HG03575 (cell line): ENCODE measurements around the gene PHF13.
"Not testable (repeated sequence)": the region's sequence is repeated elsewhere in the genome, so short reads cannot be mapped to it uniquely, and the experiment has no call there.

ENCODE experiments used
- ATAC-seq: cut with Tn5 transposase; IDR thresholded peaks from one replicate; pipeline ENCODE4 v1.9.1; 2021; ENCODE audit not compliant: unreplicated experiment, insufficient number of reproducible peaks, low FRiP score; ENCODE audit errors: extremely low read depth

Gene PHF13

DNA sequence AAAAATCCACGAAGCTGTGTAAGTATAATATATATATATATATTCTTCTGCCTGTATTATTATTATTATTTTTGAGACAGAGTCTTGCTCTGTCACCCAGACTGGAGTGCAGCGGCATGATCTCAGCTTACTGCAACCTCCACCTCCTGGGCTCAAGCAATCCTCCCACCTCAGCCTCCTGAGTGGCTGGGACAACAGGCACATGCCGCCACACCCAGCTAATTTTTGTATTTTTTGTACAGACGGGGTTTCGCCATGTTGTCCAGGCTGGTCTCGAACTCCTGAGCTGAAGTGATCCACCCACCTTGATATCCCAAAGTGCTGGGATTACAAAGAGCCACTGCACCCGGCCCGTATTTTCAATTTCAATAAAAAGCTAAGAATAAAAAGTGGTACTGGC is 13.5 kb upstream of the PHF13 start:
- ATAC-seq: not testable (repeated sequence)

DNA sequence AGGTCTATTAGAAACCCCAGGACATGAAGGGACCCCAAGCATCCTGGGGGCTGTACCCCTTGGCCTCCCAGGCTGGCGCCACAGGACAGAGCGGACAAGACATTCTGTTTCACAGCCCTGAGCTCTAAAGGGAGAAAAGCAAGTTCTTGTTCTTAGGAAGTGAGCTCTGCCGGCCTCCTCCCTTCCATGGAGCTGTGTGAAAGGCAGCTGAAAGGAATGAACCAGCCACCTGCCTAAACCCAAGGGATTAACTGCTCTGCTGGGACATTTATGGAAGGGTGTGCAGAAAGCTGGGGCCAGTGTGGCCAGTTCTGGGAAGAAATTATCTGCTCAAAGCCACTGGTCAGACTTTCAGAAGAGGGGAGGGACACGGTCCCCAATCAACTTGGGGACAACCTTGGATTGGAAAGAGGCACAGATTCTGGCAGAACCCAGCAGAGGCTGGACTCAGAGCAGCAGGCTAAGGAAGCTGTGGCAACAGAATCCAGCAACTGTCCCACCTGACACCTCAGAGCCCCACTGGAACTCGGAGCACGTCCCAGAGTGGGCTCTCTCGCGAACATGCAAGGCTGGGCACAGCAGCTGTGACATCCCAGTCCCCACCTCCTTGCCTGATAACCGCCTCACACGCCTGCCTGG is 13.0 kb upstream of the PHF13 start:
- ATAC-seq: no peak

DNA sequence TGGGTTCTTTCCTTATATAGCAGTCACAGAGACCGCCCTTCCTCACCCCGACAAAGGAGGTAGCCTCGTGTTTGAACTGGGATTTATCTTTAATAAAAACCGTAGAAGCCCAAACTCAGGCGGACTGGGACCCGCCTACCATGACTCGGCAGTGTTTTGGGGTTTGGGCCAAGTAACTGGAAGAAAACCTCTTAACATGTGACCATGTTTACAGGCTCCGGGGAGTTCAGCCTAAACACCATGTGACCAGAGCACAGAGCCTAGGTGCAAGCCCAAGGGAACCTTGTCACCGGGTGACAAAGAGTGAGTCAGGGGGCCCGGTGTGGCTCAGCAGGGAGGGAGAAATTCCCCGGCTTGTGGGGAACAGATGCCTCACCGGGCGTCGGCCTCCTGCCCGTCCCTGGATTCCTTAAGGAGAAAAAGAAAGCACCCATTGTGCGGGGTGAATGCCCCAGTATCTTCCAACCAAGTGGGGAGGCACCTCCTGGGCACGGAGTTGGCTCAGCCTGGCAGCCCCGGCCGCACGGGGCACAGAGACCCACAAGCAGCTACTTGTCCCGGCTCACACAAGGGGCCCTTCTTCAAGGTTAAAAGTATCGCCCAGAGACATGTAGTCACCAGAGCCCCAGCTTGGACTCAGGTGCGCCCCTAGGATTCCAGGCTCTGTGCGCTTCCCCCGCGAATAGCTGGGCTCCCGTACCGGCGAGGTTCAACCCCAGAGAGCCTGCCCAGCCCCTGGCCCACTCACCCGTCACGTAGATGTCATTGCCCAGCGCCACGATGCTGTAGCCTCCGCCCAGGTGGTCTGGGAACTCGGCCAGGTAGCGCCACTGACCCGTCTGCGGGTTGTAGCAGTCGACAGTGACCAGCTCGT is 12.2 kb upstream of the PHF13 start:
- no peak for ATAC-seq

GRCh38 chr1:6601923-6602668 is 11.4 kb upstream of the PHF13 start:
- ATAC-seq: no peak

DNA sequence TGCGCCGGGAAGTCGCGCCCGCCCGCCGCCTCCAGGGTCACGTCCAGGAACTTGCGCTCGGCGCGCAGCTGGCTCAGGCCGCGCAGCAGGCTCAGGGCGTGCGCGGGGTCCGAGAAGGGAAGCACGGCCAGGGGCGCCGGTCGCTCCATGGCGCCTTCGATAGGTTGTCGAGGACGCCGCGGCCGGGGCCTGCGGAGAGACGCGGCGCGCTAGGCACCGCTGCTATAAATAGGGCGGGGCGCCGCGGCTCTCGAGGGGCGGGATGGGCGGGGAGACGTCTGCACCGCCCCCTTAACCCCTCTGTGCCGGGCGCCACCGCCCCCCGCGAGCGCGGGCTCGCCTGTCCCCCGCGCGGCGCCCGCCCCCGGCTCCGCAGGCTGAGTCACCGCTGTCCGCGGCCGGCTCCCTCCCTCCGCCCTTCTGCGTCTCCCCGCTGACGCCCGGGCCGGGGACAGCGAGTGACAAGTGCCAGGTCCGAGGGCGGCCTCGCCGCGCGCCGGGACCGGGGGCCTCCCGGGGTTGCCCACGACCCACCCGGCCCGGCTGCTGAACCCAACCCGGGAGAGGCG is 10.8 kb upstream of the PHF13 start, which contains the start of gene KLHL21:
Gene KLHL21 (minus strand): TSS at position 201 of the 569 bp plus-strand sequence. CDS start 52 bp downstream, at position 149.
- no peak for ATAC-seq

- ATAC-seq: no peak
Measured at GRCh38 chr1:6603238-6603914, 10.2 kb upstream of the PHF13 start.

DNA sequence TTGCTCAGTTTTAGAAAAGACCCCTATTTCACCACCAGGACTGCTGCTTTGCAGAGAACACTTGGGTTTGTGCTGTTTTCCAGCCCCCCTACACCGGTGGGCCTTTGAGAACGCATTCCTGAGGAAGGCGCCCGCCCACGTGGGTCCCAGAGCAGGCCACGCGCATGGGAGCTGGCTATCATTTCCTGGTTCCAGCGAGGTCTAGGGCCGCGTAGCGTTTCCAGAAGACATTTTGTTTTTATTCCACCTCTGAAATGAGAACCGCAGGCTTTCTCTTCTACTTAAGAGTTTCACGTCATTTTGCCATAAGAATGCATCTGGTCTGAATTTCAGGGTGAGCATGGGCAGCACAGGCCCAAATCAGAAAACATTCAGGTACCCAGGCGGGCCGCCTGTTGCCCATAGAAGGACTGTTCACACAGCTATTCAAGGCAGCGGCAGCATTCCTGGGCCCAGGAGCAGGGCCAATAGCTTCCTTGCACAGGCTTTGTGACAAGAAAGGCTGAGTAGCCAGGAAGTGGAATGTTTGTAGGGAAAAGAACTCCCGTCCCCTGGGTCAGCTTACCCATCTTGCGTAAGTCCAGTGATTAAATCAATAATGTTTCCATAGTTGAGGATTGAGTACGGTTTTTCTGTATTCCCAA is 9.5 kb upstream of the PHF13 start:
- no peak for ATAC-seq

- ATAC-seq: no peak
Measured at GRCh38 chr1:6612641-6613360, 730 bp upstream of the PHF13 start.

DNA sequence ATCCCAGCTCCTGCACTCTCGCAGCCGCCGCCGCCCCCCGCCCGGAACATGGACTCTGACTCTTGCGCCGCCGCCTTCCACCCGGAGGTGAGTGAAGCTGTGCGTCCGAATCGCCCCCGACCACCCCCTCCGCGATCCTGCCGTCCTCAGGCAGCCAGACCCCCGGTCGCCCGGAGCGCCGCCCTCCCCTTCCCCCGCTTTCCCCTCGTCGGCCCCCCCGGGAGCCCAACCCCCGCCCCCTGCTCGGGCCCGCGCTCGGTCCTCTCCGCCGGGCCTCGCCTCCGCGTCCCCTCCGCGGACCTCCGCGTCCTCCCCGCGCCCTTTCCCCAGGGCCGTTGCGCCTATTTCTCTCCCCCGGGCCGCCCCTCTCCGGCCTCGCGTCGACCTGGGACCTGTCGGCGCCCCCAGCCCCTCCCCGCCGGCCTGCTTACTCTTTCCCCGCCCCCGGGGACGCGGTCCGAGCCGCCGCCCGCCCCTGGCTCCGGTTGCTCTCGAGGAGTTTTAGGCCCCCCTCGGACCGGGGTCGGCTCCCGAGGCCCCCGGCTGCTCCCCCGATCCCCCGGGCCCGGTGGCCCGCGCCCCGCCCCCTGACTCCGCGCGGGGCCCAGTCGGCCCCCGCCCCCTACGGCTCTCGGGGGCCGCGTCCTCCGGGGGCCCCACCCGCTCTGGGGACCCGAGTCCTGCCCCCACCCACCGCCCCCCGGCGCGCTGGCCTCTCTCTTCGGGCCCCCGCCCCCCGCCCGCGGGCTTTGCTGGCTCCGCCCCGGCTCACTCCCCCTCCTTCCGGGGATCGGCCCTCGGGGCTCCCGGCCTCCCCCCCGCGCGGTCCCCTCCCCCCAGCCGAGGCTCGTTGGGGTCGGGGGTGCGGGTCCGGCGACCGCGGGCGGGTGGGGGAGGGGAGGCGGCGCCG is 743 bp downstream of the PHF13 start:
- ATAC-seq: no peak

GRCh38 chr1:6614929-6615785 is 1.6 kb downstream of the PHF13 start:
- no peak for ATAC-seq

GRCh38 chr1:6619045-6619444 is 5.5 kb downstream of the PHF13 start:
- ATAC-seq: no peak

GRCh38 chr1:6621429-6622391 is 8.2 kb downstream of the PHF13 start:
- no peak for ATAC-seq

- ATAC-seq: no peak
Measured at GRCh38 chr1:6622396-6623152, 9.0 kb downstream of the PHF13 start.

DNA sequence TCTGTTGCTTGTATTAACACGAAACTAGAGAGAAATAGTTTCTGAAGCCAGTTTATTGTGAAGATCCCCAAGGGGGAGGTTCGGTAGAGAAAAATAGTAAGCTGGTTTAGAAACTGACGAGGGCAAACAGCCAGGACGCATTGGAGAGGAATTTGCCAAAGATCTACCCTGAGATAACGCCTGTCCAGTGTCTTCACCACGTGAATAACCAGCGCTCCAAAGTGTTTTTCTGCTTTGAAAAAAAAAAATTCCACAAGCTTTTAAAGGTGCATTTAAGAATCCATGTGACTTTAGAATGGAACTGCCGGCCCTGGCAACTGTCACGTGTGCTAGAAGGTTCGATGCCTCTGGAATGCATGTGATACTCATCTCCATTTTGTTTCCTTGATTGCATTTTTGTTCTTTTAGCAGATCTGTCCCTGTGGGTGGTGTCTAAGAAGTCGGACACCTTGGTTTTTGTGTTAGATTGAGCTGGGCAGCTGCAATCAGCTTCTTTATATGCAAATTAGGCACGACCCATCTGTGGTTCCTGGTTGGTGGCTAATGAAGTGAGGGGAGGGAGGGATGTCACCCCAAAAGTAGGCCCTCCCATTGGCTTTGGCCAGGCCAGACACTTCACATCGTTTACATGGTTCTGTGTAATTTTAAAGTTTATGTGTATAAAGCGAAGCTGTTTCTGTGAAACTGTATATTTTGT is 9.9 kb downstream of the PHF13 start:
- ATAC-seq: no peak
